ENCODE results near the gene PROZ.

DNA sequence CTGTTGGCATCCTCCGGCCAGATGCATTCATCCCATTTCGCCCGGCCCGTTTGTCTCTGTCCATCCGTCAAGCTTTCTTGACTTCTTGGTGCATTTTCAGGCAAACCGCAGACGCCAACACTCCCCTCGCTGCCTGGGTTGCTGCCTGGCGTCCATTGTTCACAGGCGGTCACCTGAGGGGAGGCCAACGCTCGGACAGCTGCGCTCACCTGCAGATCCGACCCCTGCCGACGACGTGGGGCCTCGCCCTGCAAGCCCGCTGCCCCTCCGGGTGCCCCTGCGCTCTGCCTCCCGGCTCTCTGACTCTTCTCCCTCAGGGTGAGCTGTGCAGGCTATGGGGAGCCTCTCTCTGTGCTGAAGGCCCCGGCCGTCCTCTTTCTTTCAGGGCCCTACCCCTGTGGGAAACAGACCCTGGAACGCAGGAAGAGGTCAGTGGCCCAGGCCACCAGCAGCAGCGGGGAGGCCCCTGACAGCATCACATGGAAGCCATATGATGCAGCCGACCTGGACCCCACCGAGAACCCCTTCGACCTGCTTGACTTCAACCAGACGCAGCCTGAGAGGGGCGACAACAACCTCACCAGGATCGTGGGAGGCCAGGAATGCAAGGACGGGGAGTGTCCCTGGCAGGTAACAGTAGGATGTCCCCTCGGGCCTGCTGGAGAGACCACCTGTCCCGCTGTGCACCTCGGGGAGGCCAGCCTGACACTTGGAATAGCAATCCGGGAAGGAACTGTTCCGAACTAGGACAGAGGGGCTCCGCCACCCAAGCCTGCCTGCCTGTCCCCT lies 14.8 kb upstream of the PROZ start:
- TF ChIP-seq EZH2 (IDR thresholded peaks at IDR 0.05; ENCODE audit: insufficient read depth, low read length) (no peak), CTCF (IDR thresholded peaks at IDR 0.05; ENCODE audit: insufficient read depth, low read depth, low read length) (no peak)

Data from astrocyte (in vitro differentiated cells and primary cell).